Measurements from ENCODE around the gene REV3L. TPM values are rescaled to one million over a fixed set of nuclear protein-coding genes. Genes with fewer than 3 reads are reported as not detected.

Gene REV3L
- total RNA-seq, 1 experiment from 2014 or later: 5.7 TPM

DNA sequence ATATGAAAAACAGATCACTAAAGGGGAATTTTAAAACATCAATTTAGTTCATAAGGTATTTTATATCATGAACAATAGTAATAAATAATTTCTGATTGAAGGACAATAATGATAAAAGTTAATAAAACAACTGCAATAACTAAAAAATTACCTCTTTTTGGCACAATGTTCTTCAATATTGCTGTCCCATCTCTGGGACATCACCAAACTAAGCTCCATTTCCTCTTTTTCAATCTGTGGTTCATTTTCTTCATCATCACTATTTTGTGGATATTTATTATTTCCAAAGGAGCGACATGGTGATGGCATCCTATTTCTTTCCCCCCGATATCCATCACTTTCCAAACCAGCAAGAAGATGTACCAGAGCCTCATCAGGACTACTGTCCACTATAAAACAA is 103.2 kb downstream of the REV3L start:
- POLR2A ChIA-PET: no interaction called here
- H3K27ac Mint-ChIP-seq: no peak overlapping the region
- H3K4me3 Mint-ChIP-seq: no peak overlapping the region
- no peaks in the 10 kb centered on the region for H3K4me1 Mint-ChIP-seq
- peaks cover 3% of the 10 kb centered on the region; the same call in 1 of the 2 replicates for H3K36me3 Mint-ChIP-seq
- ATAC-seq: no peak
- no peak for DNase-seq (ENCODE audit: low spot score)
- peaks cover 4% of the 10 kb centered on the region; the same call in 1 of the 2 replicates for H3K9me3 Mint-ChIP-seq
- CTCF ChIA-PET: no interaction called here
- no peaks in the 10 kb centered on the region; the same call in 1 of the 2 replicates for H3K27me3 Mint-ChIP-seq (ENCODE audit: low read depth)
- TF ChIP-seq FOXJ3 (CRISPR knock-in tag; IDR thresholded peaks at IDR 0.05; ENCODE audit: borderline replicate concordance) (no peak), GABPB1 (CRISPR knock-in tag; IDR thresholded peaks at IDR 0.05) (no peak), ZNF232 (CRISPR knock-in tag; IDR thresholded peaks at IDR 0.05) (no peak), OVOL2 (CRISPR knock-in tag; IDR thresholded peaks at IDR 0.05; ENCODE audit: borderline replicate concordance) (no peak), CTCF (IDR thresholded peaks at IDR 0.05) (no peak), FOXP1 (CRISPR knock-in tag; IDR thresholded peaks at IDR 0.05; ENCODE audit: borderline replicate concordance) (no peak), NR3C1 (CRISPR knock-in tag; conservative IDR thresholded peaks at IDR 0.05; ENCODE audit: low read depth) (no peak), ZNF281 (CRISPR knock-in tag; IDR thresholded peaks at IDR 0.05) (no peak), TP53 (CRISPR knock-in tag; IDR thresholded peaks at IDR 0.05) (no peak), E2F5 (CRISPR knock-in tag; IDR thresholded peaks at IDR 0.05) (no peak)
- TF ChIP-seq, protein P1, sequence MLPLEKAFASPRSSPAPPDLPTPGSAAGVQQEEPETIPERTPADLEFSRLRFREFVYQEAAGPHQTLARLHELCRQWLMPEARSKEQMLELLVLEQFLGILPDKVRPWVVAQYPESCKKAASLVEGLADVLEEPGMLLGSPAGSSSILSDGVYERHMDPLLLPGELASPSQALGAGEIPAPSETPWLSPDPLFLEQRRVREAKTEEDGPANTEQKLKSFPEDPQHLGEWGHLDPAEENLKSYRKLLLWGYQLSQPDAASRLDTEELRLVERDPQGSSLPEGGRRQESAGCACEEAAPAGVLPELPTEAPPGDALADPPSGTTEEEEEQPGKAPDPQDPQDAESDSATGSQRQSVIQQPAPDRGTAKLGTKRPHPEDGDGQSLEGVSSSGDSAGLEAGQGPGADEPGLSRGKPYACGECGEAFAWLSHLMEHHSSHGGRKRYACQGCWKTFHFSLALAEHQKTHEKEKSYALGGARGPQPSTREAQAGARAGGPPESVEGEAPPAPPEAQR (CRISPR knock-in tag; IDR thresholded peaks at IDR 0.05): no peak
- TF ChIP-seq, protein P2, sequence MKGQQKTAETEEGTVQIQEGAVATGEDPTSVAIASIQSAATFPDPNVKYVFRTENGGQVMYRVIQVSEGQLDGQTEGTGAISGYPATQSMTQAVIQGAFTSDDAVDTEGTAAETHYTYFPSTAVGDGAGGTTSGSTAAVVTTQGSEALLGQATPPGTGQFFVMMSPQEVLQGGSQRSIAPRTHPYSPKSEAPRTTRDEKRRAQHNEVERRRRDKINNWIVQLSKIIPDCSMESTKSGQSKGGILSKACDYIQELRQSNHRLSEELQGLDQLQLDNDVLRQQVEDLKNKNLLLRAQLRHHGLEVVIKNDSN (CRISPR knock-in tag; IDR thresholded peaks at IDR 0.05): no peak
- TF ChIP-seq, protein P3, sequence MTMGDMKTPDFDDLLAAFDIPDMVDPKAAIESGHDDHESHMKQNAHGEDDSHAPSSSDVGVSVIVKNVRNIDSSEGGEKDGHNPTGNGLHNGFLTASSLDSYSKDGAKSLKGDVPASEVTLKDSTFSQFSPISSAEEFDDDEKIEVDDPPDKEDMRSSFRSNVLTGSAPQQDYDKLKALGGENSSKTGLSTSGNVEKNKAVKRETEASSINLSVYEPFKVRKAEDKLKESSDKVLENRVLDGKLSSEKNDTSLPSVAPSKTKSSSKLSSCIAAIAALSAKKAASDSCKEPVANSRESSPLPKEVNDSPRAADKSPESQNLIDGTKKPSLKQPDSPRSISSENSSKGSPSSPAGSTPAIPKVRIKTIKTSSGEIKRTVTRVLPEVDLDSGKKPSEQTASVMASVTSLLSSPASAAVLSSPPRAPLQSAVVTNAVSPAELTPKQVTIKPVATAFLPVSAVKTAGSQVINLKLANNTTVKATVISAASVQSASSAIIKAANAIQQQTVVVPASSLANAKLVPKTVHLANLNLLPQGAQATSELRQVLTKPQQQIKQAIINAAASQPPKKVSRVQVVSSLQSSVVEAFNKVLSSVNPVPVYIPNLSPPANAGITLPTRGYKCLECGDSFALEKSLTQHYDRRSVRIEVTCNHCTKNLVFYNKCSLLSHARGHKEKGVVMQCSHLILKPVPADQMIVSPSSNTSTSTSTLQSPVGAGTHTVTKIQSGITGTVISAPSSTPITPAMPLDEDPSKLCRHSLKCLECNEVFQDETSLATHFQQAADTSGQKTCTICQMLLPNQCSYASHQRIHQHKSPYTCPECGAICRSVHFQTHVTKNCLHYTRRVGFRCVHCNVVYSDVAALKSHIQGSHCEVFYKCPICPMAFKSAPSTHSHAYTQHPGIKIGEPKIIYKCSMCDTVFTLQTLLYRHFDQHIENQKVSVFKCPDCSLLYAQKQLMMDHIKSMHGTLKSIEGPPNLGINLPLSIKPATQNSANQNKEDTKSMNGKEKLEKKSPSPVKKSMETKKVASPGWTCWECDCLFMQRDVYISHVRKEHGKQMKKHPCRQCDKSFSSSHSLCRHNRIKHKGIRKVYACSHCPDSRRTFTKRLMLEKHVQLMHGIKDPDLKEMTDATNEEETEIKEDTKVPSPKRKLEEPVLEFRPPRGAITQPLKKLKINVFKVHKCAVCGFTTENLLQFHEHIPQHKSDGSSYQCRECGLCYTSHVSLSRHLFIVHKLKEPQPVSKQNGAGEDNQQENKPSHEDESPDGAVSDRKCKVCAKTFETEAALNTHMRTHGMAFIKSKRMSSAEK (CRISPR knock-in tag; IDR thresholded peaks at IDR 0.05; ENCODE audit: borderline replicate concordance): no peak

GRCh38 chr6:111379302-111379701 is 103.7 kb downstream of the REV3L start:
- no peaks in the 10 kb centered on the region for H3K9me3 Mint-ChIP-seq
- H3K4me3 Mint-ChIP-seq: no peak overlapping the region
- POLR2A ChIA-PET: no interaction called here
- H3K27ac Mint-ChIP-seq: no peak overlapping the region
- no peaks in the 10 kb centered on the region; the same call in 1 of the 2 replicates for H3K27me3 Mint-ChIP-seq (ENCODE audit: low read depth)
- no peaks in the 10 kb centered on the region for H3K4me1 Mint-ChIP-seq
- ATAC-seq: no peak
- no peaks in the 10 kb centered on the region for H3K36me3 Mint-ChIP-seq
- no peak for DNase-seq (ENCODE audit: low spot score)
- CTCF ChIA-PET: no interaction called here
- TF ChIP-seq FOXP4 (CRISPR knock-in tag; IDR thresholded peaks at IDR 0.05) (no peak), JAZF1 (CRISPR knock-in tag; IDR thresholded peaks at IDR 0.05) (no peak), ZNF138 (CRISPR knock-in tag; conservative IDR thresholded peaks at IDR 0.05) (no peak), KAT7 (CRISPR knock-in tag; IDR thresholded peaks at IDR 0.05; ENCODE audit: borderline replicate concordance) (no peak), MLX (CRISPR knock-in tag; IDR thresholded peaks at IDR 0.05) (no peak)
- TF ChIP-seq, protein P4, sequence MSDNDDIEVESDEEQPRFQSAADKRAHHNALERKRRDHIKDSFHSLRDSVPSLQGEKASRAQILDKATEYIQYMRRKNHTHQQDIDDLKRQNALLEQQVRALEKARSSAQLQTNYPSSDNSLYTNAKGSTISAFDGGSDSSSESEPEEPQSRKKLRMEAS (CRISPR knock-in tag; IDR thresholded peaks at IDR 0.05): no peak

Measured in WTC11 (cell line).